HepG2 (cell line): Measurements from ENCODE around the gene IZUMO2. TPM values are rescaled to one million over a fixed set of nuclear protein-coding genes. Genes with fewer than 3 reads are reported as not detected.

Experiments used
- ATAC-seq: fragments of 200-7000 bp; cut with Tn5 transposase; 3 replicates; pipeline ENCODE4 v1.9.1; 2020; ENCODE audit warnings: mild to moderate bottlenecking, moderate library complexity
- BruUV-seq: library from RNA; stranded (reverse); fragments of 400-500 nt; replicated peaks from 2 replicates; lab custom pipeline; 2021; lab: Mats Ljungman, UMichigan
- CTCF ChIA-PET: fragments of 300-600 bp; formaldehyde crosslinking; extraction: SDS; loops from one replicate; lab custom pipeline; 2021; ENCODE audit warnings: low total read pairs, inconsistent platforms, low intra/inter-chr PET ratio; lab: Yijun Ruan, JAX
- POLR2A ChIA-PET: fragments of 350-600 bp; sonication (Branson Sonifier 250); formaldehyde crosslinking; loops from one replicate; lab custom pipeline; 2020; ENCODE audit warnings: antibody characterized with exemption, inconsistent platforms; lab: Yijun Ruan, JAX
- DNase-seq: peaks from one replicate; pipeline ENCODE4 v3.0.0-alpha.2; 2015; ENCODE audit warnings: low spot score
- FAIRE-seq: peaks from 3 replicates; lab custom pipeline; 2011; peaks lifted over from hg19 to GRCh38; lab: Jason Lieb, UNC
- H2AFZ ChIP-seq: one replicate; pipeline ENCODE4 v1.6.1; 2011; ENCODE audit warnings: low read length, inconsistent platforms
- H3K27ac ChIP-seq: fragments of 300-600 bp; 3 replicates; pipeline ENCODE4 v1.8.0; 2011; ENCODE audit warnings: mixed run types, mild to moderate bottlenecking, mixed read lengths, low read length, inconsistent platforms; ENCODE audit not compliant: insufficient read depth; ENCODE audit errors: extremely low read length
- H3K27me3 ChIP-seq, 2 experiments: fragments of 200-600 bp in 1 of 2; 2 replicates in 1 of 2; 3 replicates in 1 of 2; pipeline versions ENCODE4 v1.6.0 to v1.8.0; 2011; ENCODE audit warnings: low read length in 2 of 2, mild to moderate bottlenecking in 2 of 2, moderate library complexity in 2 of 2, inconsistent platforms in 1 of 2; ENCODE audit not compliant: insufficient read depth in 2 of 2, control insufficient read depth in 1 of 2
- H3K36me3 ChIP-seq, 2 experiments: fragments of 200-600 bp in 1 of 2; replicated peaks in 1 of 2; 2 replicates in 1 of 2; 3 replicates in 1 of 2; pipeline versions ENCODE4 v1.5.1 to v1.8.0; 2011; ENCODE audit warnings: low read length in 2 of 2, inconsistent platforms in 1 of 2; ENCODE audit not compliant: insufficient read depth in 2 of 2, control insufficient read depth in 1 of 2
- H3K4me1 ChIP-seq: 2 replicates; pipeline ENCODE4 v1.5.1; 2012; ENCODE audit warnings: low read length, inconsistent platforms; ENCODE audit not compliant: insufficient read depth
- H3K4me2 ChIP-seq: 2 replicates; pipeline ENCODE4 v1.6.0; 2011; ENCODE audit warnings: low read depth, low read length, inconsistent platforms
- H3K4me3 ChIP-seq, 3 experiments: fragments of 200-600 bp in 1 of 3; sonication (generic), shearing (Covaris generic) in 1 of 3; replicated peaks in 1 of 3; 2 replicates each; pipeline ENCODE4 v1.5.1; 2011 to 2016; ENCODE audit warnings: low read length in 3 of 3, inconsistent platforms in 2 of 3, low read depth in 2 of 3, mild to moderate bottlenecking in 2 of 3, control low read depth in 1 of 3, mixed read lengths in 1 of 3; ENCODE audit not compliant: insufficient read depth in 1 of 3
- H3K79me2 ChIP-seq: one replicate; pipeline ENCODE4 v1.6.1; 2011; ENCODE audit warnings: low read length, inconsistent platforms; ENCODE audit not compliant: insufficient read depth
- H3K9ac ChIP-seq: 2 replicates; pipeline ENCODE4 v1.6.0; 2011; ENCODE audit warnings: mild to moderate bottlenecking, low read depth, low read length, inconsistent platforms; ENCODE audit not compliant: insufficient read depth
- H3K9me3 ChIP-seq: 2 replicates; pipeline ENCODE4 v1.5.1; 2012; ENCODE audit warnings: mild to moderate bottlenecking, low read length
- H4K20me1 ChIP-seq: 2 replicates; pipeline ENCODE4 v1.6.0; 2011; ENCODE audit warnings: inconsistent platforms, mild to moderate bottlenecking, low read length, moderate library complexity; ENCODE audit not compliant: insufficient read depth
- ZNF251 ChIP-seq: sonication (generic); formaldehyde crosslinking; IDR thresholded peaks from 2 replicates; pipeline ENCODE4 v1.9.0; 2021; ENCODE audit warnings: mild to moderate bottlenecking, missing genetic modification reagents
- ZNF577 ChIP-seq: sonication (generic); formaldehyde crosslinking; IDR thresholded peaks from 2 replicates; pipeline ENCODE4 v1.4.0; 2020; ENCODE audit warnings: mild to moderate bottlenecking, low read depth, missing genetic modification reagents, borderline replicate concordance
- in situ Hi-C: cut with HindIII; loops from 2 replicates; pipeline ENCODE4 v1.10.0; 2017; ENCODE audit warnings: low pct_unique_long_range_greater_than_20kb; ENCODE audit not compliant: extremely low pct_ligation_motif_present
- intact Hi-C: fragments of 100-400 bp; cut with micrococcal nuclease; formaldehyde crosslinking; loops from one replicate; pipeline ENCODE4 v1.10.0; 2022; ENCODE audit not compliant: unreplicated experiment
- polyA plus RNA-seq, 8 experiments: library from polyadenylated mRNA; depleted of rRNA in 3 of 8; stranded (reverse) in 7 of 8; unstranded in 1 of 8; fragments of >200 nt; fragmentation: Illumina TruSeq in 4 of 8; extraction: Trizol in 4 of 8; gene quantifications; 2 replicates each; pipeline versions ENCODE4 v1.2.1 to v1.2.3, GENCODE V29; 2011 to 2016; ENCODE audit warnings: low read depth in 4 of 8, missing spikeins in 1 of 8, mixed read lengths in 1 of 8; ENCODE audit not compliant: insufficient read depth in 1 of 8
- total RNA-seq, 5 experiments: library from RNA; depleted of rRNA; stranded (reverse); fragments of >200 nt; fragmentation: Illumina TruSeq; extraction: Trizol; gene quantifications; 2 replicates each; pipeline ENCODE4 v1.2.3, GENCODE V29; 2016; ENCODE audit warnings: low read depth in 1 of 5
- TF ChIP-seq, protein P1 (sequence below): sonication (generic); formaldehyde crosslinking; IDR thresholded peaks from 2 replicates; pipeline ENCODE4 v1.5.1; 2020; ENCODE audit warnings: mild to moderate bottlenecking, missing genetic modification reagents, moderate library complexity

IZUMO2 gene
- total and polyA plus RNA-seq, 2 of the 13 experiments (the other 11 are each of a cell fraction or from before 2014, with no cell fraction given): not detected

DNA sequence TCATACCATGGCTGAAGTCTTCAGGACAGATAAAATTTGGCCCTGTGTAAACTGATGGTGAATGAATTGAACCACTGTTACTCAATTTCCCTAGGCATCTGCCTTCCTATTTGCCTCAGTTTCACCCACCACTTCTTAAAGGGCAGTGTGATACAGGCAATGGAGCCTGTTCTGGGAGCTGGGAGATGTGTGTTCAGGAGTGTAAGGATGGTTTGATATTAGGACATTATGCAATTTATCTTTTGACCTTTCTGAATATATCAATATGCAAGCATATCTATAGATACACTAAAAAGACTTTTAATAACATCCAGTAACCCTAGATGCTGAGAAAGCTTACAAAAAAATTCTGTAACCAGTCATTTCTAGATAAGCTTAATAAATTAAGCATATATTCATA lies 14.6 kb downstream of the IZUMO2 start:
- Histone ChIP-seq H3K4me2 (peak overlapping the region; percentile 90), H3K36me3 (no peaks in the 10 kb centered on the region), H4K20me1 (no peaks in the 10 kb centered on the region), H3K9ac (no peak overlapping the region), H3K4me1 (0 out of 2 replicates have a peak, but pooled peaks cover 6% of the 10 kb centered on the region), H3K4me3 (no peak overlapping the region; a peak in 1 of 6 replicates), H3K79me2 (no peaks in the 10 kb centered on the region), H3K9me3 (no peaks in the 10 kb centered on the region), H3K27me3 (no peaks in the 10 kb centered on the region), H3K27ac (no peak overlapping the region), H2AFZ (no peak overlapping the region)
- intact Hi-C loops (no loop called here), in situ Hi-C loops (no loop called here)
- ChIA-PET POLR2A (interaction anchor here (1.1 to 2.1 kb wide), 3 partner anchors 55 to 181 kb away, joined by 4 to 5 read pairs (median 4); partner anchors contain the start of genes KCNC3 and MYH14), CTCF (interaction anchor here (1.7 kb wide), 1 partner anchor 110 kb away, joined by 7 read pairs; no protein-coding TSS in a partner anchor)
- no peak for TF ChIP-seq ZNF577
- TF ChIP-seq, protein P1, sequence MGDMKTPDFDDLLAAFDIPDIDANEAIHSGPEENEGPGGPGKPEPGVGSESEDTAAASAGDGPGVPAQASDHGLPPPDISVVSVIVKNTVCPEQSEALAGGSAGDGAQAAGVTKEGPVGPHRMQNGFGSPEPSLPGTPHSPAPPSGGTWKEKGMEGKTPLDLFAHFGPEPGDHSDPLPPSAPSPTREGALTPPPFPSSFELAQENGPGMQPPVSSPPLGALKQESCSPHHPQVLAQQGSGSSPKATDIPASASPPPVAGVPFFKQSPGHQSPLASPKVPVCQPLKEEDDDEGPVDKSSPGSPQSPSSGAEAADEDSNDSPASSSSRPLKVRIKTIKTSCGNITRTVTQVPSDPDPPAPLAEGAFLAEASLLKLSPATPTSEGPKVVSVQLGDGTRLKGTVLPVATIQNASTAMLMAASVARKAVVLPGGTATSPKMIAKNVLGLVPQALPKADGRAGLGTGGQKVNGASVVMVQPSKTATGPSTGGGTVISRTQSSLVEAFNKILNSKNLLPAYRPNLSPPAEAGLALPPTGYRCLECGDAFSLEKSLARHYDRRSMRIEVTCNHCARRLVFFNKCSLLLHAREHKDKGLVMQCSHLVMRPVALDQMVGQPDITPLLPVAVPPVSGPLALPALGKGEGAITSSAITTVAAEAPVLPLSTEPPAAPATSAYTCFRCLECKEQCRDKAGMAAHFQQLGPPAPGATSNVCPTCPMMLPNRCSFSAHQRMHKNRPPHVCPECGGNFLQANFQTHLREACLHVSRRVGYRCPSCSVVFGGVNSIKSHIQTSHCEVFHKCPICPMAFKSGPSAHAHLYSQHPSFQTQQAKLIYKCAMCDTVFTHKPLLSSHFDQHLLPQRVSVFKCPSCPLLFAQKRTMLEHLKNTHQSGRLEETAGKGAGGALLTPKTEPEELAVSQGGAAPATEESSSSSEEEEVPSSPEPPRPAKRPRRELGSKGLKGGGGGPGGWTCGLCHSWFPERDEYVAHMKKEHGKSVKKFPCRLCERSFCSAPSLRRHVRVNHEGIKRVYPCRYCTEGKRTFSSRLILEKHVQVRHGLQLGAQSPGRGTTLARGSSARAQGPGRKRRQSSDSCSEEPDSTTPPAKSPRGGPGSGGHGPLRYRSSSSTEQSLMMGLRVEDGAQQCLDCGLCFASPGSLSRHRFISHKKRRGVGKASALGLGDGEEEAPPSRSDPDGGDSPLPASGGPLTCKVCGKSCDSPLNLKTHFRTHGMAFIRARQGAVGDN (CRISPR knock-in tag): no peak
- no peak for TF ChIP-seq ZNF251 (CRISPR knock-in tag)
- DNase-seq (no peak), FAIRE-seq (no peak), ATAC-seq (no peak)
- no TSS peak for BruUV-seq
